ENCODE data around the gene KCTD6. TPM values are rescaled to one million over a fixed set of nuclear protein-coding genes. Genes with fewer than 3 reads are reported as not detected.

Gene KCTD6
- polyA plus RNA-seq, 1 experiment, result 13.7 TPM

DNA sequence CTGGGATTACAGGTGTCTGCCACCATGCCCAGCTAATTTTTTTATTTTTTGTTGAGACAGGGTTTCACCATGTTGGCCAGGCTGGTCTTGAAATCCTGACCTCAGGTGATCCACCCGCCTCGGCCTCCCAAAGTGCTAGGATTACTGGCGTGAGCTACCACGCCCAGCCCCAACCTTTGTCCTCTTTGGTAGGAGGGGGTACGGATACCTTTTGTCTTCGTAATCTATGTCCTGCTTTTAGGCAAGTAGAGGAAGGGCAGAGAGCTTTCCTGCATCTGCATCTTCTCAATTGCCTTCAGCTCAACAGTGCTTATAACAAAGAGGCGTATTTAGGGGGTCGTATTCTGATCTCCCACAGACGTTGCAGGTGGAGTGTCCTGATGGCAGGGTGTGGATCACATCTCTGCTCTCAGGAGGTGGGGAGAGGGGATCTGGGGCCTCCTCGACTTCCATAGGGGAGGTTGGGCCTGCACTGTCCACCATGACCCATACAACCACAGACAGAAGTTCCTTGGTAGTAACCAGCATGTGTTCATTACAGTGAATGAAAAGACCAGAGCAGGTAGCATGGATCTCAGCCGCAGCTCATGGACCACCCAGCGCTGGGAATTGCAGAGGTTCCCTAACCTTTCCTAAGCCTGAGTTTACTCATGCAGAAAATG, 21.4 kb upstream of the KCTD6 start:
- Histone ChIP-seq H3K9me3 (ENCODE audit: control insufficient read depth, insufficient read depth, low read length) (no peaks in the 10 kb centered on the region), H3K4me3 (ENCODE audit: low read depth, low read length) (no peak overlapping the region), H3K27ac (ENCODE audit: low read depth, low read length) (peak overlapping the region; percentile 75), H3K27me3 (ENCODE audit: control insufficient read depth, insufficient read depth, low read length) (no peaks in the 10 kb centered on the region)
- DNase-seq (ENCODE audit: low read depth, low spot score), result no peak
- POLR2A ChIA-PET, result no interaction called here
- CTCF ChIA-PET, result interaction anchor here (2.0 to 2.4 kb wide), 2 partner anchors 21 to 61 kb away, joined by 4 to 12 read pairs; partner anchors contain the start of gene KCTD6
- TF ChIP-seq, protein P1, sequence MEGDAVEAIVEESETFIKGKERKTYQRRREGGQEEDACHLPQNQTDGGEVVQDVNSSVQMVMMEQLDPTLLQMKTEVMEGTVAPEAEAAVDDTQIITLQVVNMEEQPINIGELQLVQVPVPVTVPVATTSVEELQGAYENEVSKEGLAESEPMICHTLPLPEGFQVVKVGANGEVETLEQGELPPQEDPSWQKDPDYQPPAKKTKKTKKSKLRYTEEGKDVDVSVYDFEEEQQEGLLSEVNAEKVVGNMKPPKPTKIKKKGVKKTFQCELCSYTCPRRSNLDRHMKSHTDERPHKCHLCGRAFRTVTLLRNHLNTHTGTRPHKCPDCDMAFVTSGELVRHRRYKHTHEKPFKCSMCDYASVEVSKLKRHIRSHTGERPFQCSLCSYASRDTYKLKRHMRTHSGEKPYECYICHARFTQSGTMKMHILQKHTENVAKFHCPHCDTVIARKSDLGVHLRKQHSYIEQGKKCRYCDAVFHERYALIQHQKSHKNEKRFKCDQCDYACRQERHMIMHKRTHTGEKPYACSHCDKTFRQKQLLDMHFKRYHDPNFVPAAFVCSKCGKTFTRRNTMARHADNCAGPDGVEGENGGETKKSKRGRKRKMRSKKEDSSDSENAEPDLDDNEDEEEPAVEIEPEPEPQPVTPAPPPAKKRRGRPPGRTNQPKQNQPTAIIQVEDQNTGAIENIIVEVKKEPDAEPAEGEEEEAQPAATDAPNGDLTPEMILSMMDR (IDR thresholded peaks at IDR 0.05; ENCODE audit: low read depth, low read length), result no peak

DNA sequence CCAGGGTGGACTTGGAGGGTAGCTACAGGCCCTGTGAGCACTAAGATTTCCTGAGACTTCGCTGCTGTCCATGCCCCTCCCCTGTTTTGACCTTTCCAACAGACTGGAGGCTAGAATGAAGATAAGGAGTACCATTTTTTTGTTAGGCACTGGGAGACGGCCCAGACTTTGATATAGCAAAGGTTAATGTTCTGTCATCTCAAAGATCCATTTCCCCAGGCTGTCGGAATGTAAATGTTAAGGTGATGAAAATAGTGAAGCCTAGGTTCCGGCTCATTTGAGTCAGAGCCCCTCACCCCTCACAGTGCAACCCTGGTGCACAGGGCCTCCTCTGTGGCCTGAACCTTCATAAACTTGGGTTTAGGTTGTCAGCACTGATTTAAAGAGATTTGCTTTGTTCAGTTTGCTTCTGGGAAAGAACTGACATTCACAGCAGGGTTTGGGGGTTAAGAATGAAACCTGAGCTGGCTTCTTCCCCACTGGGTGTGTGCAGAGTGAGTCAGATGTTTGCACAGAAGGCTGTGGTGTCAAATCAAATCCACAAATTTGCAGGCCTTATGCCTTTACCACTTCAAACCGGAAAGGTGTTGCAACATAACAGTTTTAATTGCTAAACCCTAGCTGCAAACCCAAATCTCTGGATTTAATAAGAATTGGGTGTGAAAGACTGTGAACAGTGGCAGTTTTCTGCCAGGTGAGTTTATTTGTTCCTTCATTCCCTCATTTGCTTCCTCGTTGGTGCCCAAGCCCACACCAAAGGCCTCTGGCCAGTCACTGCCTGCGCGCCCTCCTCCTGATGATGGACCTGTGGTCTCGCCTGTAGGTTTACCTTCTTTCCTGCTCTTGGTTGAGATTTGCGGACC, 20.6 kb upstream of the KCTD6 start:
- DNase-seq (ENCODE audit: low read depth, low spot score), result peak; percentile 33
- Histone ChIP-seq H3K27ac (ENCODE audit: low read depth, low read length) (peak overlapping the region; percentile 75), H3K9me3 (ENCODE audit: control insufficient read depth, insufficient read depth, low read length) (no peaks in the 10 kb centered on the region), H3K27me3 (ENCODE audit: control insufficient read depth, insufficient read depth, low read length) (no peaks in the 10 kb centered on the region), H3K4me3 (ENCODE audit: low read depth, low read length) (no peak overlapping the region)
- CTCF ChIA-PET, result interaction anchor here (0.6 to 2.4 kb wide), 4 partner anchors 8 to 97 kb away, joined by 4 to 14 read pairs (median 8); partner anchors contain the start of gene KCTD6
- TF ChIP-seq, protein P1 (IDR thresholded peaks at IDR 0.05; ENCODE audit: low read depth, low read length), result no peak
- POLR2A ChIA-PET, result no interaction called here

DNA sequence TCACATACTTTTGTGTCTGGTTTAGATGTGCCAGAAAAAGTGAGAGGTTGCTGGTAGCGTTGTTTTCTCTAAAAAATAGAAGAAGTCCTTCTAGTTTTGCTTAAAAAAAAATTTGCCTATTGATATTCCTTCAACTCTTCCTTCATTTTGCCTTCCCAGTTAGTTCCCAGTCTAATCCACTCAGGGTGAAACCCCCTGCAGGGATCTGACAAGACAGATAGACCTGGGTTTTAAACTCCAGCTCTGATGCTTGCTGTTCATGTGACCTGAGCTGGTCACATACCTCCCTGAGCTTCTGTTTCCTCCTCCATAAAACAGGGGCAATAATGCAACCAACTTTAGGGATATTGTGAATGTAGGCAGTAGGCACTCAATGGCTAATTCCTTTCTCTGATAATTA, 18.6 kb upstream of the KCTD6 start:
- Histone ChIP-seq H3K4me3 (ENCODE audit: low read depth, low read length) (no peak overlapping the region), H3K27me3 (ENCODE audit: control insufficient read depth, insufficient read depth, low read length) (no peaks in the 10 kb centered on the region), H3K9me3 (ENCODE audit: control insufficient read depth, insufficient read depth, low read length) (no peaks in the 10 kb centered on the region), H3K27ac (ENCODE audit: low read depth, low read length) (no peak overlapping the region)
- TF ChIP-seq, protein P1 (IDR thresholded peaks at IDR 0.05; ENCODE audit: low read depth, low read length), result no peak
- ChIA-PET POLR2A (no interaction called here), CTCF (interaction anchor here (0.6 to 2.3 kb wide), 2 partner anchors 10 to 903 kb away, joined by 10 to 14 read pairs; no protein-coding TSS in a partner anchor)
- no peak for DNase-seq (ENCODE audit: low read depth, low spot score)

DNA sequence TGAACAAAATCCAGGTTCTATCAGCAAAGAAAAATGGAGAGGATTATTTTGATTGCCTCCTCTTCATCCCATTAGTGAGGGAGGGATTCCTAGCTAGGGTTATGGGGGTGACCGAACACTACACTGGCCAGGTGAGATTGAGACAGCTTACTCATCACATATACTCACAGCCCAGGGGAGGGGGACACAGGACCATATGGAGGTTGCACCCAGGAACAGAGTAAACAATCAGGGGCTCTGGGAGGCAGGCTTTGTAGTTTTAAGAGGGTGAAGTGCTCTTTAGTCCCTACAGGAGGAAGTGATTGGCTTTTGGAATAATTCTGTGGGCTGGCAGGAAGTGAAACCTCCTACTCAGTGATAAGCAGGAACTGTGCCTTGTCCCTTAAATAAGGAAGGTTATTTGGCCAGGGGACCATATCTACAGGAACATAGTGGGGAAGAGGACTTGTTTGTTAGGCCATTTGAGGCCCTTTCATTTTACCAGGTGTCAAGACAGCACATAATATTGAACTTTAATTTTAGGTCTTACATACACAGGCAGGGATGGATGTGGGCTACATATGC, 17.5 kb upstream of the KCTD6 start:
- Histone ChIP-seq H3K9me3 (ENCODE audit: control insufficient read depth, insufficient read depth, low read length) (peaks cover 2% of the 10 kb centered on the region; the same call in 1 of the 2 replicates), H3K4me3 (ENCODE audit: low read depth, low read length) (no peak overlapping the region), H3K27me3 (ENCODE audit: control insufficient read depth, insufficient read depth, low read length) (peaks cover 2% of the 10 kb centered on the region), H3K27ac (ENCODE audit: low read depth, low read length) (no peak overlapping the region)
- ChIA-PET CTCF (interaction anchor here (1.1 to 1.2 kb wide), 2 partner anchors 11 to 168 kb away, joined by 3 to 5 read pairs; partner anchors contain the start of genes HTD2 and RPP14), POLR2A (no interaction called here)
- TF ChIP-seq, protein P1 (IDR thresholded peaks at IDR 0.05; ENCODE audit: low read depth, low read length), result no peak
- DNase-seq (ENCODE audit: low read depth, low spot score), result no peak
